MM.1S (cell line): ENCODE measurements around the gene PCMTD2.

Experiments
- EZH2 ChIP-seq: fragments of 300-600 bp; sonication (generic); optimal IDR thresholded peaks from 2 replicates; pipeline ENCODE3; 2017; ENCODE audit warnings: low read depth, mild to moderate bottlenecking, antibody characterized with exemption, low read length, mixed read lengths
- TF ChIP-seq, protein P1 (sequence below): fragments of 300-600 bp; sonication (generic); IDR thresholded peaks from 2 replicates; pipeline ENCODE4 v1.5.1; 2016; ENCODE audit warnings: antibody characterized with exemption, low read length, mixed read lengths

- TF ChIP-seq, protein P1, sequence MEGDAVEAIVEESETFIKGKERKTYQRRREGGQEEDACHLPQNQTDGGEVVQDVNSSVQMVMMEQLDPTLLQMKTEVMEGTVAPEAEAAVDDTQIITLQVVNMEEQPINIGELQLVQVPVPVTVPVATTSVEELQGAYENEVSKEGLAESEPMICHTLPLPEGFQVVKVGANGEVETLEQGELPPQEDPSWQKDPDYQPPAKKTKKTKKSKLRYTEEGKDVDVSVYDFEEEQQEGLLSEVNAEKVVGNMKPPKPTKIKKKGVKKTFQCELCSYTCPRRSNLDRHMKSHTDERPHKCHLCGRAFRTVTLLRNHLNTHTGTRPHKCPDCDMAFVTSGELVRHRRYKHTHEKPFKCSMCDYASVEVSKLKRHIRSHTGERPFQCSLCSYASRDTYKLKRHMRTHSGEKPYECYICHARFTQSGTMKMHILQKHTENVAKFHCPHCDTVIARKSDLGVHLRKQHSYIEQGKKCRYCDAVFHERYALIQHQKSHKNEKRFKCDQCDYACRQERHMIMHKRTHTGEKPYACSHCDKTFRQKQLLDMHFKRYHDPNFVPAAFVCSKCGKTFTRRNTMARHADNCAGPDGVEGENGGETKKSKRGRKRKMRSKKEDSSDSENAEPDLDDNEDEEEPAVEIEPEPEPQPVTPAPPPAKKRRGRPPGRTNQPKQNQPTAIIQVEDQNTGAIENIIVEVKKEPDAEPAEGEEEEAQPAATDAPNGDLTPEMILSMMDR: no peak
- TF ChIP-seq EZH2: no peak
Observed at GRCh38 chr20:64223526-64224067, 32.0 kb upstream of the PCMTD2 start.
